Prostate gland (tissue), 2 donors: ENCODE measurements around the gene MYO16.

Experiments used
- CTCF ChIP-seq, 4 experiments: fragments of 200-600 bp in 2 of 4; fragments of 450-650 bp in 2 of 4; sonication (generic) in 2 of 4; IDR thresholded peaks; 1 replicate in 3 of 4; 2 replicates in 1 of 4; pipeline ENCODE4 v1.5.1; 2016 to 2019; ENCODE audit warnings: antibody characterized with exemption in 4 of 4, mild to moderate bottlenecking in 2 of 4, moderate library complexity in 2 of 4
- POLR2AphosphoS5 ChIP-seq: sonication (generic); formaldehyde crosslinking; IDR thresholded peaks from one replicate; pipeline ENCODE4 v1.6.1; 2017; ENCODE audit warnings: antibody characterized with exemption

DNA sequence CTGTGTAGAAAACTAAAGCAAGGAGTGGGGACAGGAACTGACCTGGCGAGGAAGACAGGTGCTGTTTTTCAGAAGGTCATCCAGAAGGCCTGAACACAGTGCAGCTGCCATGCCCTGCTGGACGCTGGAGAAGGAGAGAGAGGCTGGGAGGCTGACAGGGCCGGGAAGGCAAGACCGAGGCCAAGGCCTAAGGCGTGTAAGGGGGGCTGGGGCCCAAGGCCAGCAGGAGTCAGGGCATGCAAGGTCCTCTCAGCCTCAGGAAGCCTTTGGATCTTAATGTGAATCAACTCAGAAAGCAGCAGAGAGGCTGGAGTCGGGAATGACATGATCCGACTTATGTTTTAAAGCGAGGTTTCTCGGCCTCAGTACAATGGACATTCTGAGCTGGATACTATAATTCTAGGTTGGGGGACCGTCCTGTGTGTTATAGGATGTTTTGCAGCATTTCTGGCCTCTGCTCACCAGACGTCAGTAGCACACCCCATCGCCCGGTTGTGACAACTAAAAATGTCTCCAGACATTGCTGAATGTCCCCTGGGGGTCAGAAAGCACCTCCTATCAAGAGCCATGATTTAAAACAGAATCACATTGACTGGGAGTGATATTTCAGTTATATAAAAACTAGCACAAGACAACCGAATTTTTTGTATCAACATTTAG lies 530.4 kb downstream of the MYO16 start:
- TF ChIP-seq CTCF (IDR thresholded peaks at IDR 0.05): no peak
- TF ChIP-seq POLR2AphosphoS5: no peak
